ENCODE data around the gene CHAF1A.

Gene CHAF1A

GRCh38 chr19:4360641-4361151, 41.7 kb upstream of the CHAF1A start:
- Histone ChIP-seq H3K4me2 (ENCODE audit: low read depth, low read length, poor library complexity, severe bottlenecking) (no peak overlapping the region), H3K9me2 (replicated peaks; ENCODE audit: low read depth, low read length) (no peaks in the 10 kb centered on the region), H3K4me3 (ENCODE audit: low read length, poor library complexity, severe bottlenecking) (no peak overlapping the region), H2AFZ (ENCODE audit: low read length) (no peak overlapping the region), H3K9me3 (ENCODE audit: insufficient read depth, low read depth, low read length) (no peaks in the 10 kb centered on the region), H3K27me3 (ENCODE audit: insufficient read depth, low read length, poor library complexity, severe bottlenecking) (no peaks in the 10 kb centered on the region), H3K4me1 (ENCODE audit: insufficient read depth, low read length, poor library complexity, severe bottlenecking) (no peaks in the 10 kb centered on the region), H4K20me1 (ENCODE audit: insufficient read depth, low read length, poor library complexity, severe bottlenecking) (no peaks in the 10 kb centered on the region), H3K36me3 (ENCODE audit: insufficient read depth, low read length) (peaks cover 62% of the 10 kb centered on the region; the same call in 1 of the 2 replicates), H3K79me2 (ENCODE audit: insufficient read depth, low read length) (no peaks in the 10 kb centered on the region), H3K9ac (ENCODE audit: low read depth, low read length, poor library complexity, severe bottlenecking) (no peak overlapping the region), H3F3A (ENCODE audit: low read depth) (no peaks in the 10 kb centered on the region)
- TF ChIP-seq EZH2phosphoT487 (IDR thresholded peaks at IDR 0.05; ENCODE audit: borderline replicate concordance), result no peak
- no peak for TF ChIP-seq CTCF (conservative IDR thresholded peaks at IDR 0.05; ENCODE audit: low read length)

- no peaks in the 10 kb centered on the region for H4K20me1 ChIP-seq (ENCODE audit: insufficient read depth, low read length, poor library complexity, severe bottlenecking)
- no peaks in the 10 kb centered on the region for H3K9me2 ChIP-seq (replicated peaks; ENCODE audit: low read depth, low read length)
- TF ChIP-seq EZH2phosphoT487 (IDR thresholded peaks at IDR 0.05; ENCODE audit: borderline replicate concordance), result no peak
- no peak for TF ChIP-seq CTCF (conservative IDR thresholded peaks at IDR 0.05; ENCODE audit: low read length)
- no peaks in the 10 kb centered on the region for H3F3A ChIP-seq (ENCODE audit: low read depth)
- H3K9me3 ChIP-seq (ENCODE audit: insufficient read depth, low read depth, low read length), result no peaks in the 10 kb centered on the region
- H3K9ac ChIP-seq (ENCODE audit: low read depth, low read length, poor library complexity, severe bottlenecking), result no peak overlapping the region
- no peaks in the 10 kb centered on the region for H3K4me1 ChIP-seq (ENCODE audit: insufficient read depth, low read length, poor library complexity, severe bottlenecking)
- peaks cover 68% of the 10 kb centered on the region; the same call in 1 of the 2 replicates for H3K36me3 ChIP-seq (ENCODE audit: insufficient read depth, low read length)
- H2AFZ ChIP-seq (ENCODE audit: low read length), result no peak overlapping the region
- no peak overlapping the region for H3K4me3 ChIP-seq (ENCODE audit: low read length, poor library complexity, severe bottlenecking)
- H3K4me2 ChIP-seq (ENCODE audit: low read depth, low read length, poor library complexity, severe bottlenecking), result no peak overlapping the region
- H3K79me2 ChIP-seq (ENCODE audit: insufficient read depth, low read length), result no peaks in the 10 kb centered on the region
- no peaks in the 10 kb centered on the region for H3K27me3 ChIP-seq (ENCODE audit: insufficient read depth, low read length, poor library complexity, severe bottlenecking)
These were observed 41.0 kb upstream of the CHAF1A start for GRCh38 chr19:4361152-4362046.

GRCh38 chr19:4362101-4362828, 40.2 kb upstream of the CHAF1A start:
- Histone ChIP-seq H3K9me3 (ENCODE audit: insufficient read depth, low read depth, low read length) (no peaks in the 10 kb centered on the region), H3K36me3 (ENCODE audit: insufficient read depth, low read length) (peaks cover 68% of the 10 kb centered on the region; the same call in 1 of the 2 replicates), H3K4me1 (ENCODE audit: insufficient read depth, low read length, poor library complexity, severe bottlenecking) (no peaks in the 10 kb centered on the region), H3K9ac (ENCODE audit: low read depth, low read length, poor library complexity, severe bottlenecking) (no peak overlapping the region), H3K79me2 (ENCODE audit: insufficient read depth, low read length) (peaks cover 1% of the 10 kb centered on the region; the same call in 1 of the 2 replicates), H3K9me2 (replicated peaks; ENCODE audit: low read depth, low read length) (no peaks in the 10 kb centered on the region), H3K4me3 (ENCODE audit: low read length, poor library complexity, severe bottlenecking) (no peak overlapping the region), H2AFZ (ENCODE audit: low read length) (no peak overlapping the region), H4K20me1 (ENCODE audit: insufficient read depth, low read length, poor library complexity, severe bottlenecking) (no peaks in the 10 kb centered on the region), H3F3A (ENCODE audit: low read depth) (no peaks in the 10 kb centered on the region), H3K27me3 (ENCODE audit: insufficient read depth, low read length, poor library complexity, severe bottlenecking) (no peaks in the 10 kb centered on the region), H3K4me2 (ENCODE audit: low read depth, low read length, poor library complexity, severe bottlenecking) (no peak overlapping the region)
- TF ChIP-seq CTCF (conservative IDR thresholded peaks at IDR 0.05; ENCODE audit: low read length) (no peak), EZH2phosphoT487 (IDR thresholded peaks at IDR 0.05; ENCODE audit: borderline replicate concordance) (no peak)
